SK-N-SH (cell line): ENCODE data around the gene PNPLA2.

Source experiments
- CTCF ChIP-seq: fragments of 200-600 bp; sonication (generic); IDR thresholded peaks from 2 replicates; pipeline ENCODE4 v1.6.1; 2017; ENCODE audit warnings: antibody characterized with exemption, mild to moderate bottlenecking, moderate library complexity
- EZH2phosphoT487 ChIP-seq: fragments of 200-600 bp; sonication (generic); IDR thresholded peaks from 2 replicates; pipeline ENCODE4 v1.6.1; 2017; ENCODE audit warnings: low read depth, mixed run types, mild to moderate bottlenecking, antibody characterized with exemption, moderate library complexity, borderline replicate concordance
- JUND ChIP-seq: IDR thresholded peaks from 2 replicates; pipeline ENCODE4 v1.4.0; 2012
- PBX3 ChIP-seq: IDR thresholded peaks from 2 replicates; pipeline ENCODE4; 2012
- POLR2AphosphoS5 ChIP-seq: IDR thresholded peaks from 2 replicates; pipeline ENCODE4 v1.6.1; 2012; ENCODE audit warnings: low read depth, low read length
- RFX5 ChIP-seq: IDR thresholded peaks from 2 replicates; pipeline ENCODE4 v1.6.1; 2012; ENCODE audit warnings: mild to moderate bottlenecking, improper control_type of control experiment, low read length
- RXRA ChIP-seq: IDR thresholded peaks from 2 replicates; pipeline ENCODE4 v1.4.0; 2012; ENCODE audit warnings: low read depth, mild to moderate bottlenecking, borderline replicate concordance
- TAF1 ChIP-seq: IDR thresholded peaks from 2 replicates; pipeline ENCODE4 v1.6.1; 2012; ENCODE audit warnings: low read depth, mild to moderate bottlenecking, low read length, moderate library complexity, borderline replicate concordance
- TCF12 ChIP-seq: IDR thresholded peaks from 2 replicates; pipeline ENCODE4 v1.4.0; 2012
- USF1 ChIP-seq: IDR thresholded peaks from 2 replicates; pipeline ENCODE4 v1.4.0; 2012; ENCODE audit warnings: low read depth, borderline replicate concordance
- USF2 ChIP-seq: fragments of 150-350 bp; IDR thresholded peaks from 2 replicates; pipeline ENCODE4 v1.6.1; 2017; ENCODE audit warnings: antibody characterized with exemption, low read length, low read depth, borderline replicate concordance
- YY1 ChIP-seq: IDR thresholded peaks from 2 replicates; pipeline ENCODE4 v1.4.0; 2012; ENCODE audit warnings: low read depth, mild to moderate bottlenecking

- TF ChIP-seq CTCF (no peak), POLR2AphosphoS5 (no peak), EZH2phosphoT487 (no peak), TAF1 (no peak), RFX5 (no peak), PBX3 (no peak), YY1 (no peak), USF2 (no peak), JUND (no peak), TCF12 (no peak), RXRA (no peak), USF1 (no peak)
These were observed 22.0 kb upstream of the PNPLA2 start for GRCh38 chr11:796565-797295.
